Prostate gland (tissue), 2 donors: ENCODE measurements around the gene WDR86. TPM values are rescaled to one million over a fixed set of nuclear protein-coding genes. Genes with fewer than 3 reads are reported as not detected.

ENCODE experiments used
- DNase-seq: peaks from one replicate; pipeline ENCODE4 v3.0.0-alpha.2; 2019; ENCODE audit warnings: low spot score
- H3K27ac ChIP-seq, 2 donors: fragments of 200-600 bp; sonication (generic); 2 replicates each; pipeline ENCODE4 v1.5.1; 2017 to 2019
- H3K27me3 ChIP-seq: fragments of 200-600 bp; sonication (generic); replicated peaks from 2 replicates; pipeline ENCODE4 v1.5.1; 2019; ENCODE audit not compliant: insufficient read depth
- H3K36me3 ChIP-seq, 2 donors: fragments of 200-600 bp; sonication (generic); 1 replicate in 1 of 2; 2 replicates in 1 of 2; pipeline versions ENCODE4 v1.5.1 to v1.8.1; 2017 to 2019
- H3K4me1 ChIP-seq: fragments of 200-600 bp; sonication (generic); replicated peaks from 2 replicates; pipeline ENCODE4 v1.5.1; 2019
- H3K4me3 ChIP-seq, 2 donors: fragments of 200-600 bp; sonication (generic); 2 replicates each; pipeline ENCODE4 v1.5.1; 2017 to 2019
- H3K9me3 ChIP-seq: fragments of 200-600 bp; sonication (generic); 2 replicates; pipeline ENCODE4 v1.5.1; 2017
- POLR2A ChIP-seq: fragments of 450-650 bp; IDR thresholded peaks from one replicate; pipeline ENCODE4 v1.6.1; 2016; ENCODE audit warnings: antibody characterized with exemption, mild to moderate bottlenecking
- POLR2AphosphoS5 ChIP-seq: sonication (generic); formaldehyde crosslinking; IDR thresholded peaks from one replicate; pipeline ENCODE4 v1.6.1; 2017; ENCODE audit warnings: antibody characterized with exemption
- WGBS: methylation state at CpG from one replicate; pipeline ENCODE4 v1.1.5; 2018; 5-methylcytosine and 5-hydroxymethylcytosine counted together
- intact Hi-C: fragments of 100-400 bp; cut with DNase I; formaldehyde crosslinking; loops from one replicate; pipeline ENCODE4 v1.14.2; 2022
- total RNA-seq, 2 donors: library from RNA; depleted of rRNA; stranded (reverse); fragments of >200 nt; gene quantifications; one replicate each; pipeline ENCODE4 v1.1.0, GENCODE V29; 2016
- TF ChIP-seq, protein P1 (sequence below), 4 experiments: fragments of 200-600 bp in 2 of 4; fragments of 450-650 bp in 2 of 4; sonication (generic) in 2 of 4; IDR thresholded peaks; 1 replicate in 3 of 4; 2 replicates in 1 of 4; pipeline ENCODE4 v1.5.1; 2016 to 2019; ENCODE audit warnings: antibody characterized with exemption in 4 of 4, mild to moderate bottlenecking in 2 of 4, moderate library complexity in 2 of 4

Gene WDR86
- total RNA-seq, 2 donors from 2014 or later: 3.6 to 12.8 TPM

DNA sequence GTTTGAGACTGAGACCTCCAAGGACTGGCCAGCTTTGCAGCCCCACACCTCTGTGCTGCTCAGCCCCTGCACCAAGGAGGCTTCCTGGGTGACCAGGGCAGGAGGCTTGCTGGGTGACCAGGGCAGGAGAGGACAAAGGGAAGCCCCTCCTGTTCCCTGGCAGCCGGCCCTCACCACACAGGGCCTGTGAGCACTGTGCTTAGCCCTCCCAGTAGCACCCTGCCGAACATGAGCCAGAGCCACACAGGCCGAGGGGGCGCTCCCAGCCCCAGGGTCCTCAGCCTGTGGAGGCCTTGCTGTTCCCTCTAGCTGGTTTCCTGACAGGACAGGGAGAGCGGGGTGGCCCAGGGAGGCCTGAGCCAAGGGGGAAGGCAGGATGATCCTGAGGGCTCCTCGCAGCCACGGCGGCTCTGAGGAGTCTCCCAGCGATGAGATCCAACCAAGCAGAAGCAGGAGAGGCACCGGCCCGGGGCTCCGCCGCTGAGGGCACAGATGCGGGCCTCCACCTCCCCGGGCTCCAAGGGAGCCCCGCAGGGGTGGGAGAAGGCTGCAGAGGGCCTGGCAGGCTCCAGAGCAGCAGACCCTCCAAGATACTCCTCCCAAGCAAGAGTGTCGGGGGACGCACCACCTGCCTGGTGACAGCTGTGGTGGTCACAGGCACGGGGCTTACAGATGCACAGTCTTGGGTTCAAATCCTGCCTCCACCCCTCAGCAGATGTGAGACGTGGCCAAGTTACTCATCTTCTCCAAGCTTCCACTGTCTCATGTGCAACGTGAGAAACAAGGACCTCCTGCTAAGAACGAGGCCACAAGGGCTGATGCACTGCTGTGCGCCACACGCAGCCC lies 22.5 kb downstream of the WDR86 start:
- DNase-seq: no peak
- Histone ChIP-seq H3K9me3 (no peaks in the 10 kb centered on the region), H3K36me3 (no peaks in the 10 kb centered on the region), H3K4me1 (no peaks in the 10 kb centered on the region), H3K27ac (no peak overlapping the region), H3K4me3 (no peak overlapping the region), H3K27me3 (no peaks in the 10 kb centered on the region)
- 93% methylated on average over 20 of the region's 24 CpGs for WGBS
- intact Hi-C loops: no loop called here
- no peak for TF ChIP-seq POLR2A
- TF ChIP-seq POLR2AphosphoS5: no peak
- TF ChIP-seq, protein P1, sequence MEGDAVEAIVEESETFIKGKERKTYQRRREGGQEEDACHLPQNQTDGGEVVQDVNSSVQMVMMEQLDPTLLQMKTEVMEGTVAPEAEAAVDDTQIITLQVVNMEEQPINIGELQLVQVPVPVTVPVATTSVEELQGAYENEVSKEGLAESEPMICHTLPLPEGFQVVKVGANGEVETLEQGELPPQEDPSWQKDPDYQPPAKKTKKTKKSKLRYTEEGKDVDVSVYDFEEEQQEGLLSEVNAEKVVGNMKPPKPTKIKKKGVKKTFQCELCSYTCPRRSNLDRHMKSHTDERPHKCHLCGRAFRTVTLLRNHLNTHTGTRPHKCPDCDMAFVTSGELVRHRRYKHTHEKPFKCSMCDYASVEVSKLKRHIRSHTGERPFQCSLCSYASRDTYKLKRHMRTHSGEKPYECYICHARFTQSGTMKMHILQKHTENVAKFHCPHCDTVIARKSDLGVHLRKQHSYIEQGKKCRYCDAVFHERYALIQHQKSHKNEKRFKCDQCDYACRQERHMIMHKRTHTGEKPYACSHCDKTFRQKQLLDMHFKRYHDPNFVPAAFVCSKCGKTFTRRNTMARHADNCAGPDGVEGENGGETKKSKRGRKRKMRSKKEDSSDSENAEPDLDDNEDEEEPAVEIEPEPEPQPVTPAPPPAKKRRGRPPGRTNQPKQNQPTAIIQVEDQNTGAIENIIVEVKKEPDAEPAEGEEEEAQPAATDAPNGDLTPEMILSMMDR (IDR thresholded peaks at IDR 0.05): no peak

DNA sequence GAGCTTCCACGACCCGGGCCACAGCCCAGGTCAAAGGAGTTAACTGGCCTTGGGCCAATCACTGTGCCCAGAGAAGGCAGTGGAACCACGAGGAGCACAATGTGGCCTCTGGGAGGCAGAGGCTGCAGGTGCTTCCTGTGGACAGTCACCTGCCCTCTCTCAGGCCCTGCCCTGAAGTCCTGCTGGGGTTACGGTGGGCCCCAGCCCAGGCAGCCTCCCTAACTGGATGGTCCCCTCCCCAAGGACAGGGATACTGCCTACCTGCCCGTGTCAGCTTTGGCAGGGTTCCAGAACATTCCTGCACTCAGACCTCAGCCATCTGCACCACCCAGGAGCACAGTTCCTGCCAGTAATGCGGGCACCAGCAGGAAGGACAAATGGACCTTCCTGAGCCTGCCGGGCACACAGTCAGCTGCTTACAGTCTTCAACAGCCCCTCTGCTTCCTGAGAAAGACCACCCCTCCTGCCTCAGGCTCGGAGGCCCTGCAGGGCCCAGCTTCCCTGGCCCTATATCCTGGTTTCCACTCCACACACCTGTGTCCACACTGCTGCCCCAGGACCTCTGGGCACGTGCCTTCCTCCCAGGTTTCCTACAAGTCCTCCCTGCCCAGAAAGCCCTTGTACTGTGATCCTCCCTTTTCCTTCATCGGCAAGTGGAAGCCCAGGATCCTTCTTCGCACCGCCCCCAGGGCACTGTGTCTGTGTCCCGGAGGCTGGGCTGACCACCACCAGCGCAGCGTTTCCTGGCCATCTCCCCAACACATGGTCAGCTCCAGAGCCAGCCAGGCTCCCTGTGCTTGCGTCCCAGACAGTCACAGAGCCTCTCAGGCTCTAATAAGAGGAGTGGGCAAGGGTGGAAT lies 23.3 kb downstream of the WDR86 start:
- H3K27ac ChIP-seq: no peak overlapping the region
- DNase-seq: no peak
- WGBS: 62% methylated on average over 16 of the region's 16 CpGs

DNA sequence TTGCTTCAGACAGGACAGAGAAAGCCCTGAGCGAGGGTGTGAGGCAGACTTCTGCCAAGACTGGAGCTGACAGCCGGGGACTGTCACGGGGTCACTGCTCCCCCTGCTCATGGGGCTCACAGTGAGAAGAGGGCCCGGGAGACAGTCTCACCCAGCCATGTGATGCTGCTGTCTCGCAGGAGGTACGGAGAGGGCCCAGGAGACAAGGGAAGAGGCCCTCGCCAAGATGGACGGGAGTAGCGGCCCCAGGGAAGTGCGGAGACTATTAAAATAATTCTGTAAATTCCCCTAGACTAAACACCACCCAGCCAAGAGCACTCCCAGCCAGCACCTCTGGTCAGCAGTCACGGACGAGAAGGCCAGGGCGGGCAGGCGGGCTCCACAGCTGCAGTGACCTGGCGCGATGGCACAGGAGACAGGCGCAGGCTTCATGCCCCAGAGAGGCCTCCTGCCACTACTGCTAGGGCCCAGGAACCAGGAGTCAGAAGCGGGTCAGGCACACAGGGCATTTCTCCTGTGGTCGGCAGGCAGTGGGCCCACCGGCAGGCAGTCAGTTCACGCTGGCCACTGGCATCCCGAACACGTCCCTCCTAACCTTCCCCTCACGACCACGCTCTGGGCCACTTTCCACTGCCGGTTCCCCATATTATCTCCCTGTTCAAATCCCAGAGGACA lies 24.1 kb downstream of the WDR86 start:
- intact Hi-C loops: no loop called here
- Histone ChIP-seq H3K36me3 (no peaks in the 10 kb centered on the region), H3K4me3 (no peak overlapping the region), H3K27me3 (no peaks in the 10 kb centered on the region), H3K4me1 (peaks cover 2% of the 10 kb centered on the region), H3K9me3 (no peaks in the 10 kb centered on the region), H3K27ac (no peak overlapping the region)
- WGBS: 88% methylated on average over 26 of the region's 26 CpGs
- no peak for TF ChIP-seq POLR2A
- TF ChIP-seq POLR2AphosphoS5: no peak
- TF ChIP-seq, protein P1 (IDR thresholded peaks at IDR 0.05): no peak
- no peak for DNase-seq

More for the DNA sequence above, 23.3 kb downstream of the WDR86 start:
- H3K4me1 ChIP-seq: peaks cover 2% of the 10 kb centered on the region
- no peak overlapping the region for H3K4me3 ChIP-seq
- no peaks in the 10 kb centered on the region for H3K36me3 ChIP-seq
- TF ChIP-seq POLR2A (no peak), POLR2AphosphoS5 (no peak)
- TF ChIP-seq, protein P1 (IDR thresholded peaks at IDR 0.05): no peak
- intact Hi-C loops: no loop called here
- no peaks in the 10 kb centered on the region for H3K27me3 ChIP-seq
- no peaks in the 10 kb centered on the region for H3K9me3 ChIP-seq

DNA sequence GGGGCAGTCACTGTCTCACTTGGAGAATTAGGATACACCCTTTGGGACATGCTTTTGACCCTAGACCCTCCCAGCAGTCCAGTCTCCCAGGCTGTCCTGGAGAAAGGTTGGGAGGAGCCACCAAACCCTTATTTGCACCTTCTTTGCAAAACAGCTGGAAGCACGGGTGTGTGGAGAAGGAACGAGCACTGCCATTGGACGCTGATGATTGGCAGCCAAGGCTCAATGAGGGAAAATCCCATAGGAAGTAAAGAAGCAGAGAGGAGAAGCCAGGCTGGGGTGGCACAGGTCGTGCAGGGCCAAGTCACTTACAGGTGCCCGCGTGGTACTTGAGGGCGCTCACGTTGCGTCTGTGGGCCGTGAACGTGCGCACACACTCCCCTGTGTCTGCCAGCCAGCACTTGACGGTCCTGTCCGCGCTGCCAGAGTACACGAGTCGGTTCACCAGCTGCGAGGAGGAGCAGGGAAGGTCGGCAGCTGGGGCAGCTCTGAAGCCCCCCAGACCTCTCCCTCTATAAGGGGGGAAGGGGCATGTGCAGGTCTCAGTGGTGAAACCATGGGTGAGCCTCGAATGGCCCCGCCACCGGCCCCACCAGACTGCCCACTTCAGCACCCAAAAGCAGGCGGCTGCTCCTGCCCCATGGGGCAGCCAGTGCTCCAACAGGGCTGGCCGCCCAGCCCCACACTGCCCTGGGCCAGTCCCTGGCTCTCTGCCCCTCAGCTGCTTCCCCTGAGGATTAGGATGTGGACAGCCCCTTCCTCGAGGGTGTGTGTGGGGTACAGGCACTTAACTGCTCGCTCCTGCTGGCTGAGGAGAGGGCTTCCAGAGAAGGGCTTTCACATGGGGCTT lies 24.8 kb downstream of the WDR86 start:
- Histone ChIP-seq H3K4me1 (peaks cover 2% of the 10 kb centered on the region), H3K4me3 (no peak overlapping the region), H3K9me3 (no peaks in the 10 kb centered on the region), H3K27ac (no peak overlapping the region), H3K27me3 (no peaks in the 10 kb centered on the region), H3K36me3 (no peaks in the 10 kb centered on the region)
- TF ChIP-seq, protein P1 (IDR thresholded peaks at IDR 0.05): no peak
- TF ChIP-seq POLR2A (no peak), POLR2AphosphoS5 (no peak)
- intact Hi-C loops: no loop called here
- WGBS: 94% methylated on average over 26 of the region's 26 CpGs
- DNase-seq: no peak
